ENCODE data around the gene MYOM1.

Gene MYOM1

DNA sequence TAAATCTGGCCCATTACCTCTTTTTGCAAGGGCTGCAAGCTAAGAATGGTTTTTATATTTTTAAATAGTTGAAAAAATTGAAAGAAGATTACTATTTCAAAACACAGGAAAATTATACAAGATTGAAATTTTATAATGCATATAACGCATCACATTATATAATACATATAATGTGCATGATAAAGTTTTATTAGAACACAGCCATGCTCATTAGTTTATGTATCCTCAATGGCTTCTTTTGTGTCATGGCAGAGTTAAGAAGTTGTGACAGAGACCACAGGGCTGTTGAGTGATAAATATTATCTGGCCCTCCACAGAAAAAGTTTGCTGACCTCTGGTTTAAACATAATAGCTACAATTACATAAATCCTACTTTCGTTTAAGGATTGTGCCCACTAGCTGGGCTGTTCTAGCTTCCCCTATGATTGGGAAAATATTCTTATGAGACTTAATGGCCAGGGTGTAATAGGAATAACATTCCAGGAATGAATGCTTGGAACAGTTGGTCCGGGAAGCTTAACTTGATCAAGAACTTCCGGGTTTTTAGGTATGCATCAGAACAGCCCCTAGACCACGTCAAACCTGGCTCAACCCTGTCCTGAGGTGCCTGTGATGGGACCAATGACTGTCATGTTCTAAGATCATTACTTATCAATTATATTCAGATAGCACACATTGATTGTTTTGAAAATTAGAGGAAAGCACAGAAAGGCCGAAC, 108.1 kb downstream of the MYOM1 start:
- DNase-seq: no peak

DNA sequence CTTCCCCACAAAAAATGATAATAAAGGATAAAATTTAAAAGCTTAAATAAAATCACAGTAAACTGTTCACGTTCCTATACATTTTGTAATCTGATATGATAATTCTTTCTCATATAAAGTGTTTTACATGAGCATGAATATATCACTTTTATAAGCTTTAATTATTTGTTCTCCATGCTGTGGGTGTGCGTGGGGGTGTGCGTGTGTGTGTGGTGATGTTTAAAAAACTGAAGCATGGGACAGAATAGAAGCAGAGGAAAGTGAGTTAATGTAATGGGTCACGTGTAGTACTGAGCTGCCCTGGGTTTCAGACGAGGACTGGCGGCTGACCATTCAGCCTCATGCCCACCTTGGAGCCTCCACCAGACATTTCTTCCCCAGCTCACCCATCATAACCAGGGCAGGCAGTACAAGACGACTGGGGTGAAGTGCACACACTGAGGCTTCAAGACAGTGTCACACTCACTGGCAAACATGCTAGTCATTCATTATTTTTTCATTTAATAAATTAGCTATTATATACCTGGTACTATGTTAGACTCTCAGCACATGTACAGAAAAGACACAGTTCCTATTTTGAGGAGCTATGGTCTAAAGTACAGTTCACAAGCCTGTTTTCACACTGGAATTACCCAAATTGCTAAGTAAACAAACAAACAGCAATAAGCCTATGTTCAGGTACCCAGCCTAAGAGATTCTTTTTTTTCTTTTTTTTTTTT, 109.6 kb downstream of the MYOM1 start:
- DNase-seq: no peak

DNA sequence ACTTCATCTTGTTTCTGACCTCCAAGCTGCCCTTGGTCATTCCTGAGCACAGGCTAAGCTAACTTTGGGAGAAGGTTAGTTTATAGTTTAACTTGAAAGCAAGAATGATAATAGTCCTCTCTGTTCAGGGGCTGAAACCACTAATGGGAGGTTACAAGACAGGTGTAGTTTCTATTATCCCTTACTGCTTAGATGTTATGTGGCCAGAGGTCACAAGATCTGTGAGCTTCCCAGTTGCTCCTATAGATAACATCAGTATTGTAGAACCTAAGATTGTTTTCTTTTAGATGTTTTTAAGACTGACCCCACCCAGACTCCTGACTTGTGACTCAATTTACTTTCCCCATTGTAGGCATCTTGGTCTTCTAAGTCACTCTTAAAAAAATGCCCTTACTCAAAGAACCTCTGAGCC, 112.0 kb downstream of the MYOM1 start:
- no peak for DNase-seq

DNA sequence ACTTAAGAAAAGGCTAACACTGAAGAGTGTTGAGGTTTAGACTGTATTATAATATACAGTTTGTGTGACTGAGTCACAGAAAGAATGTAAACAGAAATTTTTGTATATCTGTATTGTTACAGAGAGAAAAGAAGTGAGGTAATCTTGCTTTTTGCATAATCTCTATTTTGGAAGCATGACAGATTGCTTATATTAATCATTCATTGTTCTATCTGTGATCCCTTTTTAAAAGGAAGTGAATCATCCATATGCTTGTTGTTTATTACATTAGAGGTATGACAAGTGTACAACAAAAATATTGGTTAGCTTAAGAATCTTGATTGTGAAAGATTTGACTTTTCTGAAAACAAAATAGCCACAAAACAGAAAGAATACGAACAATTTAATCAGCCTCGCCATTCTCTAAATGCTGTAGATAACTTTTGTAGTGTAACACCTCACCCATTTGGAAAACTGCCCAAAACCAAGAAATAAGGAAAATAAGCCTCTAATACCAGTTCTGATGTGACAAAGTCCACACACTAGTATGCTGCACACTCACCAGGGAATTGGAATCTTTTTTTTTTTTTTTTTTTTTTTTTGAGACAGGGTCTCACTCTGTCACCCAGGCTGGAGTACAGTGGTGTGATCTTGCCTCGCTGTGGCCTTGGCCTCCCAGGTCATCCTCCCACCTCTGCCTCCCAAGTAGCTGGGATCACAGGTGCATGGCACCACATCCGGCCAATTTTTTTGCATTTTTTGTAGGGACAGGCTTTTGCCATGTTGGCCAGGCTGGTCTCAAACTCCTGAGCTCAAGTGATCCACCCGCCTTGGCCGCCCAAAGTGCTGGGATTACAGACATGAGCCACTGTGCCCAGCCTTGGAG, 115.3 kb downstream of the MYOM1 start:
- DNase-seq: no peak

DNA sequence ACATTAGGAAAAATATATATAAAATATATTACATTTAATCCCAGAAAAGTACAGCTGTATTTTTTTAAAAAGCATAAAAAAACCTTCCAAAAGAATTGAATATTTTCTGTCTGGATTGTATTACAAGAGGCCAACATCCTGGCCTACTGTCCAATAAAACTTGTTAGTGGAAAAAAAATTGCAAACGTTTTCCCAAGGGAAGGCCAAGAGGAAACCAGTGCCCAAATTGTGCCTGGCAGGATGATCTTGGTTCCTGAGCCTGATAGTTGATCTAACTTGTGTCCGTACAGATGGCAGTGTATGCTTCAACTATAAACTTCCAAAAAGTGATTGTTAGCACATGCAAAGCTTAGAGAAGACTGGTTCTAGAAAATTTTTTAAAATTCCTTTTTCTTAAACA, 116.2 kb downstream of the MYOM1 start:
- DNase-seq: no peak

DNA sequence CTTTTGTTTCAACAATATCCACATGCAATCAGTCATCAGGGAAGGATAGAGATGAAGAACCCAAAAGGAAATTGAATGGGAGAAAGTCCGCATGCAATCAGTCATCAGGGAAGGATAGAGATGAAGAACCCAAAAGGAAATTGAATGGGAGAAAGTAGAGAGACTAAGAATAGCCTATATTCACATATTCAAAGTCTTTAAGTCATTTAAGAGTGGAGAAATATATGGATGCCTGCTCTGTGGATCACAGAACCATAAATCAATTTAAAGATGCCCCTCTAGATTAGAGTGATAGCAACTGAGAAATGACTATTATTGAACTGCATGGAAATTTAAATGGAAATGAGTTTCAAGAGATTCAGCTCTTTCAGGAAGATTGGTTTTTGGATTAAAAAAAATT, 116.8 kb downstream of the MYOM1 start:
- DNase-seq: no peak

DNA sequence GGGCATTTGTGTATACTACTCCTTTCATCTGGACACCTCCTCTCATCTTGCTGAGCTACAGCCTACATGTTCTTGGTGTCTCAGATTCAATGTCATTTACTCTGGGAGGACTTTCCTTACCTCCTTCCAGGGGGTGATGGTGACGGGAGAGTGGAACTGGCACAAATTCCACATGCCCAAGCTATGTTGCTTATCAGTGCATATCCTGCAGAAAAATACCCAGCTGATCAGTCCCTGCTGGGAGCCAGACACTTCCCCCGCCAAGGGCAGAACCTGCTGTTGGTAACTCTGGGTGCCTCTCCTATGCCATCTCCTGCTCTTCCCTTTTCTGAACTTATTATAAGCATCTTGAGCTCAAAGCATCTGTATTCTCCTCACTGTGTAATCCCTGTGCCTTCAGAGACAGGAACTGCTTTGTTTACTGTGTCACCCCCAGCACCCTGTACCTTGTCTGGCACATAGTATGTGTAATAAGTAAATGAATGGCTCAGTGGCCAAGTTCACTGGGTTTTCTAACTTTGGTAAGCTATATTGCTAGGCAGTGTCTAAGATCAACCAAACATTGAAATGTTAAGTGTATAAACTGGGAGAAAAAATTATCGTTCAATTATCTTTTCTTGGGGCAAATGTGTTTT, 119.2 kb downstream of the MYOM1 start:
- no peak for DNase-seq

DNA sequence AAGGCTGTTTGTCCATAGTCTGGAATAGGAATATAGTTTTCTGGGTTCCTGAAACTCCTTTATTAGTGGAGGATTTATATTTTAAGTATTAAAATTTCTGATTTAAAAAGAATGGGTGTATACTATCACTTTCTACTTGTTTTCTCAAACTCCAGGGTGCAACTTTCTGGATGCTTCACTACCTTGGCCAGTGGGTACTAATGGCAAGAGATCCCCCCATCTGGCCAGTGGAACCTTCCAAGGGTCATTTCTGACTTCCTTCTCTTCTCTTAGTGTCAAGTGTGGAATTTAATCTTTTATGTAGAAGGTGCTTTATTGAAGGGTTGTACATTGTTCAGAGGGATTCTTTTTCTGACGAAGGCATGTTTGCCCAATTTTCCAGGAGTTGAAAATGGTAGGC, 120.4 kb downstream of the MYOM1 start:
- no peak for DNase-seq

DNA sequence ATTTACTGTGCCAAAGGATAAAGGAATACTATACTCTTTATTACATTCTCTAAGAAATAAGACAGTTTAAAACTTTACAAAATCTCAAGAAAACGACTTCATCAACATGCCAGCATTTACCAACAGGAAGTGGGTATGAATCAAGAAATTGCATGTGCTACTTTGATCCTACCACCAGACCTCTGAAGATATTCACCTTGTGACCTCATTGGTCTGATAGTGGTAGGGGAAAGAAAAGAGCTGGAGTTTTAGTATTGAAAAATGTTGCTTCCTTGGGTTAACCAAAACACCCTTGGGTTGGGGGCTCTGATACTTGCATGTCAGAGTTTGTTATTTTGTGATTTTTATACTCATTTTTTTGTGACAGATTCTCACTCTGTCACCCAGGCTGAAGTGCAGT, 122.7 kb downstream of the MYOM1 start:
- no peak for DNase-seq

DNA sequence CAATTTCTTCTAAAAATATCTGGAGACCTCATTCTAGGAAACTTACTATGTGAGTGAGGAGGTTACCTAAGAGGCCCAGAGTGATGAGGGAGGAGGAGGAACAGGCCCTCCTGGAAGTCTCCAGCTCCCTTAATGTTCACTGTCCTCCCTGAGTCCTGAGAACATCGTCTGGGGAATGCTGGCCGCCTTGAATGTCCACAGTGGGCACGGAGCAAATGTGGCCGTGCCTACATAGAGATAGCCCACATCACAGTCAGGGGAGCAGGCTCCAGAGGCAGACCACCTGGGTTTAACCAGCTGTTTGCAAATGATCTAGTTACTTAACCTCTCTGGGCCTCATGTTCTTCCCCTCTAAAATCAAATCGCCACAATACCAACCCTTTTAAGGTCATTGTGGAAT, 123.8 kb downstream of the MYOM1 start:
- DNase-seq: no peak

DNA sequence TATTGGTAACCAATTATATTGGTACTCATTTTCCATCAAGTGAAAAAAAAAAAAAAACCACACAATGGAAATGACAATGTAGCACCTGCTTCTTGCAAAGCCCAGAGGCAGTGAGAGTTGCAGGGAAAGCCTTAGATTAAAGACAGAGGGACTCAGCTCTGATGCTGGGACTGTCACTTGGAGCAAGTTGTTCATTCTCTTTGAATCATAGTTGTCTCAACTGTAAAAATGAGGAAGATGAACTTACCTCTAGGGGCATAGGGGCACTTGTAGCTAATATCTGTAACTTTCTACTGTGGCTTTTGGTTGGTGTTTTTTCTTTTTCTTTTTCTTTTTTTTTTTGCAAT, 125.5 kb downstream of the MYOM1 start:
- no peak for DNase-seq

DNA sequence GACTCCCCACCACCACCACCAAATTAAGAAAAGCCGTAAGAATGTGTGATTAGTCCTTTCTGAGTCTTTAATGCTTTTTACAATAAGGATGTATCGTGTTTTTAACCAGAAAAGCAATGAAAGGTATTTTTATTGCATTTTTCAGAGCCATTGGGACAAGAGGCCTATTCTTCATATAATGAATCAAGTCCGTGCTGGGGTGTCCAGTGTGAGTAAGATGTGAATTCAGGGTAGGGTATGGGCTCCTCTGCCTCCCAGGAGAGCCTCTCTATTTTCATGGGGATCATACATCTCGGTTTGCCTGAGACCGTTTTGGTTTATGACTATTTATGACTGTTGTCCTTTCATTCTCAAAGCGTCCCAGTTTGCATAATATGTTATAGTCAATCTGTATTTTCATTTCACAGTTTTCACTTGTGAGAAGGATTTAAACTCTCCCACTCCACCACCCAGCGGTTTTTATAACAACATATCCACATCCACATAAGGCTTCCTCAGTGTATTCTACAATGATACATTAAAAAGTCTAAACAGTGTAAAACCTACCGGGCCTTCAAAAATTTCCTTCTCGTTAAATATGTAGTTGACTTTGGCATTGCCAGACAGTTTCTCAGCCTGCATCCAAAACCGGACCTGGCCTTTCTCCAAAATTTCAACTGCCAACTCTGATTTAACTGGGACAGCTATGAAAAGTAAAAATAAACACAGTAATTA, 126.0 kb downstream of the MYOM1 start:
- DNase-seq: no peak

DNA sequence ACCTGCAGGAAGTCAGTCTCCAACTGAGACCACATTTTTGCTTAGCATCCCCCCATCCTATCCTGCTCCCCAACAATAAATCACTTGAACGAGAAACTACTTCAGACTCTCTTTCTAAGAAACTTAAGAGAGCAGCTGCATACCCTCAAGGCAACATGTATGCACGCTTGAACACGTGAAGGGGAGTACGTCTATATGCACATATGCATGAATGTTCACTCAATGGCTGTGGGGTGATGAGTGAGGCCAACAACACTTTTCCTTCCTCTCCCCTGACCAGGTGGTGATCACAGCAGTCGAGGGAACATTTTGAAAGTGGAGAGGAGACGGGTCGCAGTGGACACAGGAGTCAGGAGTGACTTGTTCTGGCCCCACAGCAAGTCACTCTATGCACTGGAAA, 127.0 kb downstream of the MYOM1 start:
- no peak for DNase-seq

DNA sequence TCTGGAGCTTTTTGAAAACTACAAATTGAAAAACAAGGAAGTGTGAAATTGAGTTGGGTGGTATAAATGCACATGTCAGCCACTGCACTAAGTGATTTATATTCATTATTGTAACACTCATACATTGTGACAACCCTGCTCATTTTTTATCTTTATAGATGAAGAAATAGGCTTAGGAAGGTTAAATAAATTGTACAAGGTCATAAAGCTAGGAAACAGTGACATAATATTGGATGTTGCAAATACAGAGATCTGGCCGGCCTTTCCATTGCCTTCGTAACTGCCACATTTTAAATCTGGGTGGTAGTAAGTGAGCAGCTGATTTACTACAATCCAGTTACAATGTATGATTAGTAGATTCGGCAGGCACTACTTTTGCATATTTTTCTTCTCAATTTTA, 130.2 kb downstream of the MYOM1 start:
- no peak for DNase-seq

DNA sequence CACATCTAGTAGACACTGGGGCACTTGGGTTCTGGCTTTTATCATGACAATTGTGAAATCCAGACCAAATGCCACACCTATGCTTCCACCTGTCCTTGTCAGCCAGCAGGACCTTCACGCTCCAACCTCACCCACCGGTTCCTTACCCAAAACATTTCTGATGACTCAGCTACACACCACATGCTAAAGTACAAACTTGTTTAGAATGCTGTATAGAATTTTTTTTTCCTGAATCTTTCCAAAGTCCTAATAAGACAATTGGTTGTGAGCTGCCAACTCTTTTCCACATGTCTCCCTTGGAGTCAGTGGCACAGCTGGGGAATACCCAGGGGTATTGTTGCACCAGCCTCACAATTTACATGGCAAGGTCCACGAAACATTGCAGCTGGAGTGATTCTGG, 131.3 kb downstream of the MYOM1 start:
- DNase-seq: no peak

DNA sequence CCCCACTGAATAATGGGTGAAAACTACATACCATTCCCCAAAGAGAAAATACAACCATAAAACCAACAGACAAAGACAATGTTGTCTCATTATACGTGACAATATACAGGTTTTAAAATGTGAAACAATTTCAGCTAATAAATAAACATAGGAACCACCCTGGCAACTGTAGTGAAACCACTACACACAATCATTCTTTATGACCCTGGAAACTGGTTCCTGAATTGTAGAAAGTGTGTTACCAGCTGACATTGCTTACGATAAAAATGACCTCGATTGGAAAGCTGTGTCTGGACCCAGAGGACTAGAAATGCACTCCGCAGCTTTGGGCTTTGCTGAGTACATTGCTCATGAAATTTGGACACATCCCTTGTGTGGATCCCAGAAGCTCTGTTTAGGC, 132.9 kb downstream of the MYOM1 start:
- DNase-seq: no peak

DNA sequence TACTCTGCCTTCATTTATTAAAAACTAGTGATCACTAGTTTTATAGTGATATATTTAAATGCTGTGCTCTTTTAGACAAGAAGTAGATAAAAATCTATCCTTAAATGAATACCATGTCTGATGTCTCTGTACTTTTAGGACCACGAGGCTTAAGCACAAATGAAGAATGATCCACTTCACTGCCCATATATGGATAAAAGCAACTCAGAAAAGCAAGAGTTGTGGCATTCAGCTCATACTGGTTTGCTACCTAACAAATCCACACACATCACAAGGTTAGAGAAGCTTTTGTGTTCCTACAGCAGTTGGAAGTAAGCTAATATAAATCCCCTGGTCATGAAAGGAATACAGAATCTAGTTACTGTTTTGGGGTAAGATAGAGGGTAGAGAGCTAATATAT, 134.2 kb downstream of the MYOM1 start:
- no peak for DNase-seq

DNA sequence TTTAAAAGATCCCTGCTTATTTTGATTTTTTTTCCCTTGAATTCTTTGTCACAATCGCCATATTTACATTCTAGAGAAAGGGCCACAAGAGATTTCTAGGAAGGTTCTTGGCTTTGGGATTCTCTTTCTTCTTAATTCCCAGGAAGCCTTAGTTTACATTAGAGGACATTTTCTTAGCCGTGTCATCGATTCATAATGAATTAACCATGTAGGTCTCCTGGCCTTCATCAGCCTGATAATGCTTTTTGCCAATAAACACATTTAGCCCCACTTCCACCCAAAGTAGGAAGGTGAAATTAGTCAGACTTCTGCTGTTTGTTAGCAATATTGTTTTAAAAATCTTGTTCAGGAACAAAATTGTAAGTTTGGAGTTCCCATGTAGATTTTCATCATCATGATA, 135.6 kb downstream of the MYOM1 start:
- no peak for DNase-seq

DNA sequence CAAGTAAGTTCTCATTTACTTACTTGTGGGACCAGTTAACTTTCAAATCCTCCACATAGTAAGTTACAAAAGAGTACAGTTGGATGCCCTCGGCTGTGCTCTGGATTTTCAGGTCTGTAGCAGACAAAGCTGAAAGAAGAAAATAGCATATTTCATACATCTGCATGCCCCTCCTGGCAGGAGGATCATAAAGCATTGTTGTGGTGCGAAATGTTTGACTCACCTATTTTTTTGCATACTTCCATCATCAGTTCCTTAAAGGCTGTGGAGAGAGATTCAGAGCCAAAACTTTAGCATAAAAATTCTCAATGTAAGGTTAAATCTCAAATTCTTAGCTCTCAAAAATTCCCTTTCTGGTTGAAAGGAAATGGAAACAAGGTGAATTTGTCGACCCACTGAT, 136.0 kb downstream of the MYOM1 start:
- DNase-seq: no peak

DNA sequence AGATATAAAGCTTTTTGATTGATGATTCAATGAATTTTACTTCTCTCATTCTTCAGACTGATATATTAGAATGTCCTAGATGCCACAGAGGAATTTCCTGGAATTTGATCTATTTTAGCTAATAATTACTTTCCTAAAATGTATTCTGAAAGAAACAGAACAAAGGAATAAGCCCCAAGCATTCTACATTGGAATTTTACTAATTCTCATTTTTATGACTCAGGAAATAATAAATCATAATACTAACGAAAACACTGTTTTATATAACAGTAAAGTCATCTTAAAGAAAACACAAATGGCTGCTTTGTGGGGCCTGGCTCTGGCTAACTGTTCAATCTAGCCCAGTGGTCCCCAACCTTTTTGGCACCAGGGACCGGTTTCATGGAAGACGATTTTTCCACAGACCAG, 138.2 kb downstream of the MYOM1 start:
- DNase-seq: no peak

DNA sequence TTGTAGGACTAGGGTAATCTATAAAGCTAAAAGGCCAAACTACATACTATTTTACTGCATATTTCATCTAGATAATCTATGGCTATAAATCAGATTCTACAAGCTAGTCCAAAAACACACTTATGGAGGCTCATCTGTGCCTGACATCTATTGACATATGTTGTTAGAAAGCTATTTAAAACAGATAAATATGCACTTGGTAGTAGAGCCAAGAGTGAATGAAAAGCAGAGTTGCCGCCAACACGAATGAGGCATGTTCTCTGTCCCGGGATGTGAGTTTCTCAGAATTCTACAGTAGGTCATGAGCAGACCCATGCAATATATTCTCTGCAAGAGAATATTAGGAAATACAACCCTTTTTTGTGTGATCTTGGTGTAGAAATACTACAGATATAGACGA, 140.1 kb downstream of the MYOM1 start:
- DNase-seq: no peak

DNA sequence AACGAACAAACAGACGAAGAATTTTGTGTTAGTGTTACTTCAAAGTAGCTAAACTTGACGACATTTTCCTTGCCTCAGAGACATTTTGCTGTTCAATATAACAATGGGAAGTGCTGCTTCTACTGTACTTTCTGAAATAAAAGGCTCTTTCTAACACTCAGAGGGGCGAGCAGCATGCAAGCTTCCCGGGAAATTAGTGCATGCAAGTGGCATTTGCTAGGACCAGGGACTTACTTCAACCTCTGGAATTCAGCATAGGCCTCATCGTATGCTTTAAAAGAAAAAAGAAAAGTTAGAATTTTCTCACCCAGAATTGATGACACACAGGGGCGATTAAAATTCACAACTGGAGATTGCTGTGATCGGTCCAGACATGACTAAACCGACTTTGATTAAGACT, 144.3 kb downstream of the MYOM1 start:
- no peak for DNase-seq

DNA sequence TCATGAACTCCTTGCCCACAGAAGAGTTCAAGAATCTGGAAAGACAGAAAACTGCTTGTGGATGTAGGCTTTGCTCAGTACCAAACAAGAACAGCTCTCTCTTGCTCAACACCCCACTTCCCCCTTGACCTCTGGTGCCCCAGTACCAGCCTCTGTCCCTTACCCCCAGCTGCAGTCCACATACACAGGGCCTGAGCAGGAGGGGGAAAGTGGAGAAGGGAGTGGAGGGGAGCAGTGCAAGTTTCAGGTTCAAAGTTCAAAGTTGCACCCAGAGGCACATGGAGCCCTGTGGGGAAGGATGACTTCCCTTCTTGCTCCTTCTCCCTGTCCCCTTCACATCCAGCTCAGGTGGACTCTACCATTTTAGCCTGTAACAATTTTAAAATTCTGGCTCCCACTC, 145.7 kb downstream of the MYOM1 start:
- DNase-seq: no peak

Data from DMS153 (cell line).